Ascending aorta (tissue), 2 donors: ENCODE measurements around the gene RNF157. TPM values are rescaled to one million over a fixed set of nuclear protein-coding genes. Genes with fewer than 3 reads are reported as not detected.

Experiments
- DNase-seq, 2 donors: peaks; one replicate each; pipeline ENCODE4 v3.0.0-alpha.2; 2019; ENCODE audit warnings: low spot score in 2 of 2
- H3K27ac ChIP-seq, 2 donors: fragments of 200-600 bp; sonication (generic); one replicate each; pipeline ENCODE4 v1.5.1; 2016 to 2017; ENCODE audit warnings: mild to moderate bottlenecking in 1 of 2
- H3K27me3 ChIP-seq: fragments of 200-600 bp; sonication (generic); one replicate; pipeline ENCODE4 v1.5.1; 2017
- H3K36me3 ChIP-seq, 2 donors: fragments of 200-600 bp; sonication (generic); one replicate each; pipeline ENCODE4 v1.5.1; 2016
- H3K4me1 ChIP-seq, 2 donors: fragments of 200-600 bp; sonication (generic); one replicate each; pipeline ENCODE4 v1.5.1; 2016 to 2017; ENCODE audit warnings: mild to moderate bottlenecking in 1 of 2
- H3K4me3 ChIP-seq, 2 donors: fragments of 200-600 bp; sonication (generic); one replicate each; pipeline ENCODE4 v1.5.1; 2016 to 2017; ENCODE audit warnings: mild to moderate bottlenecking in 1 of 2
- H3K9me3 ChIP-seq, 2 donors: fragments of 200-600 bp; sonication (generic); one replicate each; pipeline ENCODE4 v1.5.1; 2016
- intact Hi-C: fragments of 100-400 bp; cut with DNase I; formaldehyde crosslinking; loops from one replicate; pipeline ENCODE4 v1.15.1; 2023
- total RNA-seq: library from RNA; depleted of rRNA; stranded (reverse); fragments of >200 nt; gene quantifications from one replicate; pipeline ENCODE4 v1.1.0, GENCODE V29; 2016
- TF ChIP-seq, protein P1 (sequence below), 3 experiments: fragments of 200-600 bp in 2 of 3; fragments of 450-650 bp in 1 of 3; sonication (generic) in 2 of 3; IDR thresholded peaks; one replicate each; pipeline ENCODE4 v1.5.1; 2016 to 2019; ENCODE audit warnings: antibody characterized with exemption in 3 of 3, mild to moderate bottlenecking in 1 of 3, moderate library complexity in 1 of 3

Gene RNF157
- total RNA-seq, 1 donor from 2014 or later, result 2.4 TPM

- H3K27ac ChIP-seq, result no peak overlapping the region
- H3K4me1 ChIP-seq, result peaks cover 0 to 3% of the 10 kb centered on the region in 2 donors
- H3K27me3 ChIP-seq, result no peaks in the 10 kb centered on the region
- intact Hi-C loops, result loop anchor here (5.0 to 10.0 kb wide), 2 partner anchors 36 to 374 kb away; partner anchors contain the start of genes MRPL38 and RNF157
- TF ChIP-seq, protein P1, sequence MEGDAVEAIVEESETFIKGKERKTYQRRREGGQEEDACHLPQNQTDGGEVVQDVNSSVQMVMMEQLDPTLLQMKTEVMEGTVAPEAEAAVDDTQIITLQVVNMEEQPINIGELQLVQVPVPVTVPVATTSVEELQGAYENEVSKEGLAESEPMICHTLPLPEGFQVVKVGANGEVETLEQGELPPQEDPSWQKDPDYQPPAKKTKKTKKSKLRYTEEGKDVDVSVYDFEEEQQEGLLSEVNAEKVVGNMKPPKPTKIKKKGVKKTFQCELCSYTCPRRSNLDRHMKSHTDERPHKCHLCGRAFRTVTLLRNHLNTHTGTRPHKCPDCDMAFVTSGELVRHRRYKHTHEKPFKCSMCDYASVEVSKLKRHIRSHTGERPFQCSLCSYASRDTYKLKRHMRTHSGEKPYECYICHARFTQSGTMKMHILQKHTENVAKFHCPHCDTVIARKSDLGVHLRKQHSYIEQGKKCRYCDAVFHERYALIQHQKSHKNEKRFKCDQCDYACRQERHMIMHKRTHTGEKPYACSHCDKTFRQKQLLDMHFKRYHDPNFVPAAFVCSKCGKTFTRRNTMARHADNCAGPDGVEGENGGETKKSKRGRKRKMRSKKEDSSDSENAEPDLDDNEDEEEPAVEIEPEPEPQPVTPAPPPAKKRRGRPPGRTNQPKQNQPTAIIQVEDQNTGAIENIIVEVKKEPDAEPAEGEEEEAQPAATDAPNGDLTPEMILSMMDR (IDR thresholded peaks at IDR 0.05), result no peak
- H3K36me3 ChIP-seq, result no peaks in the 10 kb centered on the region
- no peaks in the 10 kb centered on the region for H3K9me3 ChIP-seq
- no peak for DNase-seq
- no peak overlapping the region for H3K4me3 ChIP-seq
Measured at GRCh38 chr17:76278268-76278908, 38.1 kb upstream of the RNF157 start.

GRCh38 chr17:76277300-76278267 is 37.3 kb upstream of the RNF157 start:
- no peak for DNase-seq
- Histone ChIP-seq H3K4me1 (peaks cover 0 to 4% of the 10 kb centered on the region in 2 donors), H3K27ac (no peak overlapping the region), H3K4me3 (no peak overlapping the region), H3K27me3 (no peaks in the 10 kb centered on the region), H3K36me3 (no peaks in the 10 kb centered on the region), H3K9me3 (no peaks in the 10 kb centered on the region)
- intact Hi-C loops, result loop anchor here (5.0 to 10.0 kb wide), 2 partner anchors 35 to 373 kb away; partner anchors contain the start of genes MRPL38 and RNF157
- TF ChIP-seq, protein P1 (IDR thresholded peaks at IDR 0.05), result no peak

- Histone ChIP-seq H3K27ac (no peak overlapping the region), H3K4me1 (peaks cover under 1 to 13% of the 10 kb centered on the region in 2 donors), H3K4me3 (no peak overlapping the region), H3K36me3 (no peaks in the 10 kb centered on the region), H3K9me3 (no peaks in the 10 kb centered on the region), H3K27me3 (no peaks in the 10 kb centered on the region)
- TF ChIP-seq, protein P1 (IDR thresholded peaks at IDR 0.05), result no peak
- no peak for DNase-seq
- intact Hi-C loops, result loop anchor here (5.0 to 10.0 kb wide), 2 partner anchors 34 to 372 kb away; partner anchors contain the start of genes MRPL38 and RNF157
Measured at GRCh38 chr17:76276461-76277299, 36.4 kb upstream of the RNF157 start.

DNA sequence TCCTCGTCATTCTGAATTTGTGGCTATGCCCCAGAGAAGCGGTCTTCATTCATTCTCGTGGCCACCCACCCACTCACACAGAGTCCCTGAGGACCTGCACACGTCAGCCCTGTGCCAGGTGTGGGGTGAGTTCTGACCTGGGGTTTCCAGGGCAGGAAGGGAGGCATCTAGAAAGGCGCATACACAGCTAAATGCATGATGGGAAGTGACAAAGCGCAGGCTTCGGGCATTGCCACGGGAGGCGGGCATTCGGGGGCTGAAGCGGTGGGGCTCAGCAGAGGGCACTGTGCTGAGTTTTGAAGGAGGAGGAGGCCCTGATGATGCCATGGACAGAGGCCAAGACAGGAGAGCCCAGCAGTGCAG is 35.8 kb upstream of the RNF157 start:
- Histone ChIP-seq H3K27me3 (no peaks in the 10 kb centered on the region), H3K36me3 (no peaks in the 10 kb centered on the region), H3K9me3 (no peaks in the 10 kb centered on the region), H3K4me1 (peaks cover 2 to 19% of the 10 kb centered on the region in 2 donors), H3K4me3 (no peak overlapping the region), H3K27ac (no peak overlapping the region)
- TF ChIP-seq, protein P1 (IDR thresholded peaks at IDR 0.05), result no peak
- intact Hi-C loops, result loop anchor here (5.0 to 10.0 kb wide), 2 partner anchors 34 to 371 kb away; partner anchors contain the start of genes MRPL38 and RNF157
- DNase-seq, result no peak
